H7 (cell line): ENCODE data around the gene GNGT1. TPM values are rescaled to one million over a fixed set of nuclear protein-coding genes. Genes with fewer than 3 reads are reported as not detected.

Experiments
- DNase-seq: peaks from one replicate; pipeline ENCODE4 v3.0.0; 2012
- H3K27me3 ChIP-seq: 2 replicates; pipeline ENCODE4 v1.6.0; 2011; ENCODE audit warnings: mild to moderate bottlenecking, low read length; ENCODE audit not compliant: control insufficient read depth, insufficient read depth
- H3K36me3 ChIP-seq: replicated peaks from 2 replicates; pipeline ENCODE4 v1.5.1; 2011; ENCODE audit warnings: low read length; ENCODE audit not compliant: control insufficient read depth, insufficient read depth
- H3K4me3 ChIP-seq: 2 replicates; pipeline ENCODE4 v1.5.1; 2011; ENCODE audit warnings: low read depth, mild to moderate bottlenecking, control low read depth, low read length, moderate library complexity; ENCODE audit not compliant: insufficient read depth
- total RNA-seq: library from RNA; depleted of rRNA; stranded (reverse); fragments of >200 nt; shearing (Covaris generic); gene quantifications from 2 replicates; pipeline ENCODE4 v1.2.3, GENCODE V29; 2014; rRNA removed

Gene GNGT1
- total RNA-seq, 1 experiment from 2014 or later, result not detected

- Histone ChIP-seq H3K4me3 (no peak overlapping the region), H3K36me3 (no peaks in the 10 kb centered on the region), H3K27me3 (no peaks in the 10 kb centered on the region)
- no peak for DNase-seq
These were observed 37.6 kb downstream of the GNGT1 start for GRCh38 chr7:93943816-93944540.

DNA sequence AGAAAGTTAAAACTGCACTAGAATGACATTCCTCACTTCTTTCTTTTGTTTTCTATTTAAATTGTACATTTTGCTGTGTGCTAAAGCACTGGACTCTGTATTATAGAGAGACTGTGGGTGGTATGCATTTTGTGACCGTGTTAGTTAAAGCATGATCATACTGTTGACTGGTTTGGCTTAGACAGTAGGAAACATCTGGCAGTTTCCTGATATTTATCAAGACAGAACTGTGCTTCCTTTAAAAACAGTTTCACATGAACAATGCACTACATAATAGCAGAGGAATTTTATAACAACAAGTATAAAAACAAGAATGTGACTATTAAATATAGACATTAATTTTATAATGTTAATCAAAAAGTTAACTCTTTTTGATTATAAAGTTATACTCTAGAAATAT is 38.3 kb downstream of the GNGT1 start:
- DNase-seq, result no peak
- H3K36me3 ChIP-seq, result no peaks in the 10 kb centered on the region
- no peaks in the 10 kb centered on the region for H3K27me3 ChIP-seq
- no peak overlapping the region for H3K4me3 ChIP-seq

DNA sequence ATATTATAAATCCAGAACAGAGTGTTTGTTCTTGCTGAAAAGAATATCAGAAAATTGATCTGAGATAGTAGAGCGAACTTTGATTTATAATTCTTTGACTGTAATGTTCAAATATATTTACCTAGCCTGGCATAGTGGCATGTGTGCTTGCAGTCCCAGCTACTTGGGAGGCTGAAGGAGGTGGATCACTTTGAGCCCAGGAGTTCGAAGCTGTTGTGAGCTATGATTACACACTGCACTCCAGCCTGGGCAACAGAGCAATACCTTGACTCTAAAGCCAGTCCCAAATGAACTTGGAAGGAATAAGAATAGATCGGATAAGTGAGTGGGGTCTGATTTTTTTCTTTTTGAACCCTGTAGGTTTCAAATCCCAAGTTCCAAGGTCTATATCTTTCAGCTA is 38.7 kb downstream of the GNGT1 start:
- no peaks in the 10 kb centered on the region for H3K27me3 ChIP-seq
- no peak for DNase-seq
- H3K4me3 ChIP-seq, result no peak overlapping the region
- no peaks in the 10 kb centered on the region for H3K36me3 ChIP-seq

- Histone ChIP-seq H3K36me3 (no peaks in the 10 kb centered on the region), H3K27me3 (no peaks in the 10 kb centered on the region), H3K4me3 (no peak overlapping the region)
- DNase-seq, result no peak
These were observed 39.6 kb downstream of the GNGT1 start for GRCh38 chr7:93945756-93946535.

DNA sequence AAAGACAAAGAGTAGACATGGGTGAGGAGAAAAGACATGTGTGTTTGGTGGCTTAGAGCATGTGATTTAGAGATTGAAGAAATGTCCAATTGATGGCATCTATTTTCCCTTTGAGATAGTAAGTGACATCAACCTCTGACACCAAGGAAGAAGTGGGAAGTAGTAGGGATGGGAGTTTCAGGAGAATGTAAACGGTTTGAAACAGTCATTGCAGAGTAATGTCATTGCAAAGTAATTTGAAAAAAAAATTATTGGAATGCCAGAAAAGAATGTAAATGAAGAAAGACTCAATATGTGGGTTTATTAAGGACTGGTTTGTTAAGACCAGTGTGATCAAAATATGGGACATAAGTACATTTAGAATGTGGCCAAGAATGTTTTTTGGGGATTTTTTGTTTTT is 41.7 kb downstream of the GNGT1 start:
- no peak overlapping the region for H3K4me3 ChIP-seq
- H3K27me3 ChIP-seq, result no peaks in the 10 kb centered on the region
- H3K36me3 ChIP-seq, result no peaks in the 10 kb centered on the region
- DNase-seq, result no peak

DNA sequence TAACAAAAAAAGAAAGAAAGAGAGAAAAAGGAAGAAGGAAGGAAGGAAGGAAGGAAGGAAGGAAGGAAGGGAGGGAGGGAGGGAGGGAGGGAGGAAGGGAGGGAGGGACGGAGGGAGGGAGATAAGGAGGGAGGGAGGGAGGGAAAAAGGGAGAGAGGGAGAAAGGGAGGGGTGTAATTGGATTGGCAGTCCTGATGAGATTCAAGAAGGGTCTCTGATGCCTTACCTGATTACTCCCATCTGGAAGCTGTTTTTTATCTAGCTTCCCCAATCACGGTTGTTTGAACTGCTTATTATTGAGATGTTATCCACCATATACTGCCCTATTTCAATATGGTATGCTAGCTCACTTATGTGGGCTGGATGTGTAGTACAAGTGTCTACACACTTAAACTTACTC is 42.5 kb downstream of the GNGT1 start:
- no peak for DNase-seq
- H3K4me3 ChIP-seq, result no peak overlapping the region
- no peaks in the 10 kb centered on the region for H3K36me3 ChIP-seq
- H3K27me3 ChIP-seq, result no peaks in the 10 kb centered on the region

DNA sequence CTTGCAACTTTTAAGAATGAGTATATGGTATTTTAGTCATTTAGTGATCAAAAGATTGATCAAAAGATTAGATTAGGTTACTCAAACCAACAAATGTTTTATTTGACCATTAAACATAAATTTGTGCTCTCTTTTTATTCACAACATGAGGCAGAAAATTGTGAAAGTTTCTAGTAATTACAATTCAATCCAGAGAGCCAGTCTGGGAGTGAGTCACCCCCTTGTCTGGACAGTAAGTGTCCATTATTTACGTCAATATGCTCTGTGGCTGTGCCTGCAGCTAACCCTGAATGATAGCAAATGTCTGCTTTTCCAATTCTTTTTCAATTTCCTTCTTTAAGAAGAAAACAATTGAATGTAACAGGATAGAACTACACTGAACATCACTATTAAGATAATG is 43.1 kb downstream of the GNGT1 start:
- Histone ChIP-seq H3K36me3 (no peaks in the 10 kb centered on the region), H3K4me3 (no peak overlapping the region), H3K27me3 (no peaks in the 10 kb centered on the region)
- DNase-seq, result no peak

- DNase-seq, result no peak
- Histone ChIP-seq H3K4me3 (no peak overlapping the region), H3K36me3 (no peaks in the 10 kb centered on the region), H3K27me3 (no peaks in the 10 kb centered on the region)
These were observed 48.9 kb downstream of the GNGT1 start for GRCh38 chr7:93955304-93955703.

DNA sequence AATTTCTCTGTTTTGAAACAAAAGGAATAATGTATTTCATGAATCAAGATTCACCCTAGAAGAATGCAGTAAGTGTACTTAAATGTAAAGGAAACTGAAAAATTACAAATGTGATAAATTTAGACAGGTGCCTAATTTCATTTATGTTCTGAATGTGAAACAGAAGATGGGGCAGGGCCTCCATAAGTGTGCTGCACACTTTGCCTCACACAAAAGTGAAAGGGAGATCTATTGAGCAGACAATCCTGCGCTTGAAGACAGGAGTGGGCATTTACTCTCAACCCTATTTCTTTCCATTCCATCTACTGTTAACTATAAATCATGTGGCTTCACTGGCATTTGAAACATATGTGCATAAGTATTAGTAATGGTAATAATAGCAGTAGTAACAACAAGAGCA is 51.4 kb downstream of the GNGT1 start:
- Histone ChIP-seq H3K27me3 (no peaks in the 10 kb centered on the region), H3K4me3 (no peak overlapping the region), H3K36me3 (no peaks in the 10 kb centered on the region)
- DNase-seq, result no peak

DNA sequence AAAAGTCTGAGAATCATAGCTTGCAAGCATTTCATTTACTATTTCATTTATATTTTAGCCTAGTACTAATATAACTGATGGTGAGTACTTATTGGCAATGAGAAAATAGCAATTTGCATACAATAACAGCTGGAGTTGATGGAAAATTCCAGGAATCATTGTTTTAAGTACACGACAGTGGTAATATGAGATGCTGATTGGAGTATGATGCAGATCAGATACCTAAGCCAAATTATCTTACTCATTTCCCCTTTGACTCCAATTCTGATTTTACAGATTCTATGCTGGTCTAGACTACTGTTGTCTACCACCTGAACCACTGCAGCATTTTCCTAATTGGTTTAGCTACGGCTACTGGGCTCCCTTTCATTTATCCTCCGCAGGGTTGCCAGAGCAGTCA is 51.8 kb downstream of the GNGT1 start:
- DNase-seq, result no peak
- Histone ChIP-seq H3K27me3 (no peaks in the 10 kb centered on the region), H3K4me3 (no peak overlapping the region), H3K36me3 (no peaks in the 10 kb centered on the region)

- Histone ChIP-seq H3K4me3 (no peak overlapping the region), H3K36me3 (no peaks in the 10 kb centered on the region), H3K27me3 (no peaks in the 10 kb centered on the region)
- no peak for DNase-seq
These were observed 52.3 kb downstream of the GNGT1 start for GRCh38 chr7:93958651-93959050.

Other genes starting within 250 kb of the GNGT1 start
- gene TFPI2, start 15.8 kb upstream of the GNGT1 start, total RNA-seq, result 4.8 and 8.1 TPM in 2 replicates
- 1.3 and 1.9 TPM in 2 replicates for gene GNG11, start 15.2 kb downstream of the GNGT1 start, total RNA-seq
- 26.2 and 30.2 TPM in 2 replicates for gene BET1, start 97.8 kb downstream of the GNGT1 start, total RNA-seq